K562 (cell line): ENCODE data around the gene NOC4L.

ENCODE experiments used
- CEBPB ChIP-seq: fragments of 450-650 bp; IDR thresholded peaks from 2 replicates; pipeline ENCODE4 v1.6.1; 2016; ENCODE audit warnings: missing genetic modification characterization, missing compliant biosample characterization
- HDAC6 ChIP-seq: IDR thresholded peaks from 2 replicates; pipeline ENCODE4 v1.6.1; 2012; ENCODE audit warnings: low read depth, mild to moderate bottlenecking, control low read depth, inconsistent platforms, low read length, moderate library complexity
- JUN ChIP-seq, 2 experiments: sonication (generic) in 1 of 2; formaldehyde crosslinking in 1 of 2; IDR thresholded peaks; 2 replicates each; pipeline versions ENCODE4 v1.6.1 to v1.8.0; 2012 to 2022; ENCODE audit warnings: borderline replicate concordance in 2 of 2, mild to moderate bottlenecking in 2 of 2, improper control_type of control experiment in 1 of 2, low read depth in 1 of 2, low read length in 1 of 2, missing genetic modification reagents in 1 of 2
- TBP ChIP-seq: optimal IDR thresholded peaks from 2 replicates; pipeline ENCODE3; 2011; ENCODE audit warnings: low read depth, low read length, improper control_type of control experiment
- ZNF274 ChIP-seq: IDR thresholded peaks from 2 replicates; pipeline ENCODE4 v1.6.1; 2011; ENCODE audit warnings: low read depth, mild to moderate bottlenecking, low read length, moderate library complexity, borderline replicate concordance
- TF ChIP-seq, protein P1 (sequence below): IDR thresholded peaks from 2 replicates; pipeline ENCODE4 v1.6.1; 2011; ENCODE audit not compliant: insufficient read length; ENCODE audit errors: extremely low read depth
- TF ChIP-seq, protein P2 (sequence below): sonication (generic); formaldehyde crosslinking; IDR thresholded peaks from 2 replicates; pipeline ENCODE4 v1.9.0; 2022; ENCODE audit warnings: mild to moderate bottlenecking, missing genetic modification reagents
- TF ChIP-seq, protein P3 (sequence below): fragments of 250-450 bp; sonication (Bioruptor Pico); IDR thresholded peaks from 2 replicates; pipeline ENCODE4 v1.8.0; 2021; ENCODE audit warnings: mild to moderate bottlenecking, moderate library complexity

DNA sequence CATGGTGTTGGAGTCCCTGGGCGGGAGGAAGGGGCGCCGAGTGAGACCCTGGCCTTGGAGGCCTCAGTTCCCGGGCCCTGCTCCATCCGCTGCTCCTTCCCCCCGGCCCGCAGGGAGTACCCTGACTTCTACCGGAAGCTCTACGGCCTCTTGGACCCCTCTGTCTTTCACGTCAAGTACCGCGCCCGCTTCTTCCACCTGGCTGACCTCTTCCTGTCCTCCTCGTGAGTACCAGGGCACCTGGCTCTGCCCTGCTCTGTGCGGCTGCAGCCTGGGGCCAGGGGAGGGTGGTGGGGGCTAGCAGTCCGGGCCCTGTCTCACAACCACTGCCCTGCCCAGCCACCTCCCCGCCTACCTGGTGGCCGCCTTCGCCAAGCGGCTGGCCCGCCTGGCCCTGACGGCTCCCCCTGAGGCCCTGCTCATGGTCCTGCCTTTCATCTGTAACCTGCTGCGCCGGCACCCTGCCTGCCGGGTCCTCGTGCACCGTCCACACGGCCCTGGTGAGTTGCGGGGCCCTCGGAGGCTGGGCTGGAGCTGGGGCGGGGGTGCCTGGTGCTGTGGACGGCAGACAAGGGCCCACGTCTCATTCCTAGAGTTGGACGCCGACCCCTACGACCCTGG, 7.0 kb downstream of the NOC4L start:
- no peak for TF ChIP-seq TBP
- TF ChIP-seq, protein P1, sequence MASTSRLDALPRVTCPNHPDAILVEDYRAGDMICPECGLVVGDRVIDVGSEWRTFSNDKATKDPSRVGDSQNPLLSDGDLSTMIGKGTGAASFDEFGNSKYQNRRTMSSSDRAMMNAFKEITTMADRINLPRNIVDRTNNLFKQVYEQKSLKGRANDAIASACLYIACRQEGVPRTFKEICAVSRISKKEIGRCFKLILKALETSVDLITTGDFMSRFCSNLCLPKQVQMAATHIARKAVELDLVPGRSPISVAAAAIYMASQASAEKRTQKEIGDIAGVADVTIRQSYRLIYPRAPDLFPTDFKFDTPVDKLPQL, result no peak
- TF ChIP-seq, protein P2, sequence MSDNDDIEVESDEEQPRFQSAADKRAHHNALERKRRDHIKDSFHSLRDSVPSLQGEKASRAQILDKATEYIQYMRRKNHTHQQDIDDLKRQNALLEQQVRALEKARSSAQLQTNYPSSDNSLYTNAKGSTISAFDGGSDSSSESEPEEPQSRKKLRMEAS, result no peak
- no peak for TF ChIP-seq CEBPB
- TF ChIP-seq, protein P3, sequence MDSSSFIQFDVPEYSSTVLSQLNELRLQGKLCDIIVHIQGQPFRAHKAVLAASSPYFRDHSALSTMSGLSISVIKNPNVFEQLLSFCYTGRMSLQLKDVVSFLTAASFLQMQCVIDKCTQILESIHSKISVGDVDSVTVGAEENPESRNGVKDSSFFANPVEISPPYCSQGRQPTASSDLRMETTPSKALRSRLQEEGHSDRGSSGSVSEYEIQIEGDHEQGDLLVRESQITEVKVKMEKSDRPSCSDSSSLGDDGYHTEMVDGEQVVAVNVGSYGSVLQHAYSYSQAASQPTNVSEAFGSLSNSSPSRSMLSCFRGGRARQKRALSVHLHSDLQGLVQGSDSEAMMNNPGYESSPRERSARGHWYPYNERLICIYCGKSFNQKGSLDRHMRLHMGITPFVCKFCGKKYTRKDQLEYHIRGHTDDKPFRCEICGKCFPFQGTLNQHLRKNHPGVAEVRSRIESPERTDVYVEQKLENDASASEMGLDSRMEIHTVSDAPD, result no peak
- TF ChIP-seq ZNF274, result no peak
- TF ChIP-seq JUN (IDR thresholded peaks at IDR 0.05; ENCODE audit: borderline replicate concordance, low read depth, low read length), result no peak
- TF ChIP-seq JUN (CRISPR knock-in tag; IDR thresholded peaks at IDR 0.05; ENCODE audit: borderline replicate concordance), result no peak
- no peak for TF ChIP-seq HDAC6
